HG02759 (cell line): ENCODE results near the gene MBD3.

Experiments
- ATAC-seq: cut with Tn5 transposase; IDR thresholded peaks from one replicate; pipeline ENCODE4 v1.9.1; 2021; ENCODE audit warnings: mild to moderate bottlenecking, moderate library complexity; ENCODE audit not compliant: unreplicated experiment

MBD3 gene

DNA sequence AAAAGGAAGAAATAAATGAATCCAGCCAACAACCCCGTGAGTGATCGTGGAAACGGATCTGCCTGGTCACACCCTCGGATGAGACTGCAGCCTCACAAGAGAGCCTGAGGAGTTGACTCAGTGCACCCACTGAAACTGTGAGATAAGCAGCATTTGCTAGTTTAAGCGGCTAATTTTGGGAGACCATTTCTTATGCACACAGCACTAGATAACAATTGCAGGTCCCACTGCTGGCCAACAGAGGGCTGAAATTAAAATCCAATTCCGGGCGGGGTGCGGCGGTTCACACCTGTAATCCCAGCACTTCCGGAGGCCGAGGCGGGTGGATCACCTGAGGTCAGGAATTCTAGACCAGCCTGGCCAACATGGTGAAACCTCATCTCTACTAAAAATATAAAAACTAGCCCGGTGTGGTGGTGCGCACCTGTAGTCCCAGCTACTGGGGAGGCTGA lies 9.0 kb upstream of the MBD3 start:
- ATAC-seq: no peak

DNA sequence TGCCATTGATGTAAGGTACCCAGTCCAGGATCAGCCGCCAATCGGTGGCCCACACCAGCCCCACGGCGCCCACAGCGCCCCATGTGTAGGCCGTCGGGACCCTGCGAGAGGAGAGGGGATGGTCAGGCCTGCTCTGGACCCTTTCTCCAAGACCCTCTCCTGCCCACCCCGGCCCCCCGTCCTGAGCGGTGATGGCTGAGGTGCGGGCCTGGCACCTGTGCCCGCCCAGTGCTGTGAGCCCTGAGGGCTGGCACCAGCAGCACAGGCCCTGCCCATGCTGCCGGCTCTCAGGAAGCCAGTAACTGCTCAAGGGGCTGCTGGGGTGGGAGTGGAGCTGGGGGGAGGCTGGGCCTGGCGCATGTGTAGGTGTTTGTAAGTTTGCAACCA lies 6.8 kb upstream of the MBD3 start:
- ATAC-seq: no peak

DNA sequence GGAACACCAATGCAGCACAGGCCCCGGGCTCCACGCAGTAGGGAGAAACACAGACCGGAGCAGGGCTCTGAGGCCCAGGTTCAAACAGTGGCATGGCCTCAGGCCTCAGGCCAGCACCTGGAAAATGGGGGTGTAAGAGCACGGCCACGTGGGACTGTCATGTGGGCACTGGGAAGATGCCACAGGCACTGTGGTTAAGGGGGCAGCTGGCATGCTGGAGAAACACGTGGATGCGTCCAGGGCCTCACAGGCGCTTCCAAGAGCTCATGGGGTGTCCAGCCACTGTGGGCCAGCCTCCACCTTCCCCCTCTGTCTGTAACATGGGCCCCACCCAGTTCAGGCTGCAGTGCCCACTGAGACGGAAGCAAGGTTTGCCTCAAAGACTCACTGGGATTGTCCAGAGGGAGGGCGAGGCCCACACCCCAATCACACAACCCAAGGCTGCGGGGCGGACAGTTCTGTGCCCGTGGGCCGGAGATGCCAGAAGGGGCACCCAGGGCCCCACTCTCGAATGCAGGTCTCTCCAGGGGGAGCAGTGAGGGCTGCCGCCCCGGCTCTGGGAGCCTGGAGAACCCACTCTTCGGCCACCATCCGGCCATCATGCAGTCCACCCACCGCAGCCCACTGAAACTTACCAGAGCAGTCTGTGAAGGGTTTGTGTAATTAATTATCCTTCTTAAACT lies 6.3 kb upstream of the MBD3 start:
- ATAC-seq: no peak

GRCh38 chr19:1593501-1593772 lies 772 bp upstream of the MBD3 start:
- no peak for ATAC-seq

DNA sequence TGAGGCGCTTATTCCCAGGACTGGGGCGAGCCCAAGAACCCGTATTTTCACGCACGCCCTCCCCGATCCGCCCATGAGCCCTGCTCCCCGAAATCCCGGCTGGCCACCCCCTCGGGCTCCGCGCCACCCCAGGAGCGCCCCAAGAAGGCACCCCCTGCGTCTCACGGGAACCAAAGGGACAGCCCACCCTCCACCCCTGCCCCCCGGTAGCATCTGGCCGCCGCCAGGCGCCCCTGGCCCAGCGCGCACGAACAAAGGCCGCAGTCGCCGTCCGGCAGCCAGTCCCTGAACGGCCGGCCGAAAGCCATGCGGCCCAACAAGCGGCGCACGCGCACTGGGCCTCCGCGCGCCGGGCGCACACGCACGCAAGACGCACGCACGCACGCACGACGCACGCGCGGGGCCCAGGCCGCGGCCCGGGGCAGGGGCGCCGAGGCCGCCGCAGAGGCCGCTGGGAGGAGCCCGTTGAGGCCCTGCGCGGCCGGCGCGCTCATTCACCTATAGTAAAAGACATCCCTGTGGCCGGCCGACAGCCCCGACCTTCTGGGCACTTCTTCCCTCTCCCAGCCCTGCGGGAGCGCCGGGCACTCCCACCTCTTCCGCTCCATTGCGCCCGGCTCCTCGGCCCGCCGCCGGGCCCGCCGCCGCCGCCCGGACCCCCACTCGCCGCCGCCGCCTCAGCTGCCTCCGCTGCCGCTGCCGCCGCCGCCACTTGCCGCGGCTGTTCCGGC lies 476 bp downstream of the MBD3 start:
- peak; percentile 75 for ATAC-seq

DNA sequence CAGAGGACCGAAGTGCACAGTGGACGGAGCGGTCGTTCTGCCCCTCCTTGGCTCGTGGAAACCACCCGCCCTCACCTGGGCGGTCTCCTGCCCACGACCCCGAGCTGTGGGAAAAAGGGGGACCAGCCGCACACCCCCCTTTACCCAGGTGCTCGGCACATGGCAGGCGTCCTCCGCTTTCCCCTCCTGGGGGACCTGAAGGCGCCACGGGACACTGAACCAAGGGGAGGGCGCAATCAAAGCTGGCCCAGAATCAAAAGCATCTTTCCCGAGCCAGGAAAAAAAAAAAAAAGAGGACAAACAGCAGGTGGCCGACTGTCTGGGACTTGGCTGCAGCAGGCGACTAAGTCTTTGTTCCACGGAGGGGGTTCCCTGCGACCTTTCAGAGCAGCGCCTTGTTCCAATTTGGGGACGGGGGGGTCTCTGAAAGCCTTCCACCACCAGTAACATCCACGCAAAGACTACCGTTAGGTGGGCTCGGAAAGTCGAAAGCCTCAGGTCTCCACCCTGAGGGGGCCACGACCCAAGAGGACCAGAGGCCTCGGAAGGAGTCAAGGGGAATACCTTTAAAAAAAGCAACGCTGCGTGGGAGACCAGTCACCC lies 1.1 kb downstream of the MBD3 start:
- no peak for ATAC-seq

GRCh38 chr19:1590641-1591397 lies 1.8 kb downstream of the MBD3 start:
- no peak for ATAC-seq

DNA sequence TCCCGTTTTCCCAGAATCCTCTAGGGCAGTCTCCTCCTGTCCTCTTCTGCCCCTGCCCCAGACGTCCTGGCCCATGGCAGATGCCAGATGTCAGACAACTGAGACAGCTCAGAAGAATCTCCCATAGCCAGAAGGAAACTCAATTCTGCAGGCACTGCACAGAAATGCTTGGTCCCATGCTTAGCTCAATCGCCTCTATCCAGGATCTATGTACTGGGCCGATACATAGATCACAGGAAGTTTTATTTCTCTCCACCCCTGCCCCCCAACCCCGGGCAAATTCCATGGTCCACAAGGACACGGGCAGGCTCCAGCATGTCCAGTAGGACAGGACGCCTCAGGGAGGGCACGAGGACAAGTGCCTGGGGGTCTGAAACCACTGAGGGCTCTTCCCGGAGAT lies 4.8 kb downstream of the MBD3 start:
- ATAC-seq: no peak

DNA sequence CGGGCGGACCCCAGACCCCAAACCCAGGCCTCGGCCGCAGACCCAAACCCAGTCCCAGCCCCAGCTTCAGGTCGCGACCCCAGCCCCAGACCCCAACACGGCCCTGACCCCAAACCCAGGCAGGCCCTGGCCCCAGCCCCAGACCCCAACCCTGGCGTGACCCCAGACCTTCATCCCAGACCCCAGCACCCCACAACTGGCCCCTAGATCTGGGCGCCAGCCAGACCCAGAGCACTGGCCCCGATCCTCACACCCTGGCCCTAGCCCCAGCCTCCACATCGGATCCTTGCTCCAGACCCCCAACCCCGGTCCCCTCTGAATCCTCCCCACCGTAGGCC lies 7.5 kb downstream of the MBD3 start:
- ATAC-seq: no peak

- no peak for ATAC-seq
Observed at GRCh38 chr19:1584500-1585242, 8.0 kb downstream of the MBD3 start.

DNA sequence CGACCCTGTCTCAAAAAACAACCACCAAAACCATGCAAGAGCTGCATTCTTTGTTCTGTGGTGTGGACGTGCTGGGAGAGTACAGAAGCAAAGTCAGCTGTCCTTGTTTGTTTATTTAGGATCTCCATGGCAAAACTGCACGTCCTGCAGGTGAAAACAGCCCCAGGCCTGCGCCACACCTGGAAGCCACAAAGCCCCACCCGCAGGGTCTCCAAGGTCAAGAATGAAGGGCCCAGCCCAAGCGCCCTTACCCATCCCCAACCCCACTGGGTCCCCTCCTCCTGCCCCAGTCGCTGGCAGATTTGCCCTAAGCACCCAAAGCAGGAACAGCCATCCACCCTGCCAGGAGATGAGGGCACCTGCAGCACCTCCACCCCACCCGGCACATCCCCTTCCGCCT lies 10.5 kb downstream of the MBD3 start:
- ATAC-seq: no peak

- ATAC-seq: no peak
Observed at GRCh38 chr19:1580957-1581356, 11.7 kb downstream of the MBD3 start.

DNA sequence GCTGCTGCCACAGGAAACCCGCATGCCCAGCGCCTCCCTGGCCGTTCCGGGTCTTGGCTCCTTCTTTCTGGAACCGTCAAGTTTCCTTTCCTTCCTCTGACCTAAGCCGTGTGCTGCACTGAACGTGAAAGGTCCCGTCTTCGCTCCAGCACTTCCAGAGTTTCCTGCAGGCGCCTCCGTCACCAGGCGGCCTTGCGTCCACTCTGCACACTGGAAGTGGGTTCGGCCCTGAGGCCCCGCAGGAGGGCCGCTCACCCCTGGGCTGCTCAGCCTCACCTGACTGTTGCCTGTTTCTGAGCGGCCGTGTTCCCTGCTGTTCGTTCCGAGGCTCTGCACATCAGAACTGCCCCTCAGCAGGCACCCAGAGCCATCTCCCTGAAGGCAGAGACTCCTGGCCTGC lies 12.3 kb downstream of the MBD3 start:
- no peak for ATAC-seq

DNA sequence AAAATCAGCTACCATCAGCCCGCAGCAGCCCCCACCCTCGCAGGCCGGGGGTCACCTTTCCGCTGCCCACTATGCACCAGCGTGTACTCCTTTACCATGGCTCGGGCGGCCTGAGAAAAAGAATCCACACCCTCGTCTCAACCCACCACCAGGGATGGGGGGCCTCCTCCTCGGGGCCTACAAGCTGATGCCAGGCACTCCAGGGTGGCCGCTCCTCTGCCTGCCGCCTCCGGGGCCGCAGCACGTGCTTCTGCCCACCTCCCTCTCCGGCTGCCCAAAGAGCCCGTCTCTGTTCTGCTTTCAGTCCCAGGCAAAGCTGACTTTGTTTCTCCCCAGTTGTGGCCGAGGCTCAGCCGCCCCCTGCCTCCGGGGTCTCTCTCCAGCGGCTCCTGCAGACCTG lies 13.4 kb downstream of the MBD3 start:
- no peak for ATAC-seq

GRCh38 chr19:1577929-1578618 lies 14.6 kb downstream of the MBD3 start:
- no peak for ATAC-seq

DNA sequence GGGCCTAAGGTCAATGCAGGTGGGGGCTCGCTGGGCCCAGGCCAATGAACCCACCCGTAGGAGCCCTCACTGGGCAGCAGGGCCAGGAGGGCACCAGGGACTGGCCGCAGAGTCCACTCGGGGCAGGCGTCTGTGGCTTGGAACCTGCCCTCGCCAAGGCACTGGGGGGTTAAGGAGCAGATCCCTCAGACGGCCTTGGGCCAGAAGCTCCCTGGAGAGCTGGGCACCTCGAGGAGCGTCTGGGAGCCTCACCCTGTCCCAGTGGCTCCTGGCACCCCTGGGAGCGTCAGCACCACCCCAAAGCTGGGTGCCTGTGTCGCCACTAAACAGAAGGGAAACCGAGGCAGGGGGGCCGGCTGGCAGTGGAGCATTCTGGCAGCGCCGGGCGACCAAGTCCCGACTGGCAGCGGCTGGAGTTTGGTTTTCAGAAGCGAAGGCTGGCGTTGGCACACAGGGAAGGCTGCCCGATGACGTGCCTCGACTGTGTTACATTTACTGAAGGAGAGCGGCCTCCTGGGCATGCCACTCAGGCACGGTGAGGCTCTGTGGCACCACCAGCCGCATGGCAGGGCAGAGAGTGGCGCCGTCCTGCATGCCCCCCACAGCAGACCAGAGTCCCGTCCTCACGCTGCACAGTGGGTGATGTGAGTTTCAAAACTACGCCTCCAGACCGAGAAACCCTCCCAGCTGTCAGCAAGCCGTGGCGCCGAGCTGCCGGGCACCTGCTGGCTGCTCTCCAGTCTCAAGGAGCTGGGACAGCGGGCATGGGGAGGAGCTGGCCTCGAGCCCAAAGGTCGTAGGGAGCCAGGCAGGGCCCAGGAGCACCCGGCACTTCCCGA lies 15.4 kb downstream of the MBD3 start:
- ATAC-seq: no peak

GRCh38 chr19:1576242-1577089 lies 16.2 kb downstream of the MBD3 start:
- ATAC-seq: no peak

- ATAC-seq: no peak
Observed at GRCh38 chr19:1575323-1576241, 17.1 kb downstream of the MBD3 start.
